ENCODE data around the gene PLCB4. TPM values are rescaled to one million over a fixed set of nuclear protein-coding genes. Genes with fewer than 3 reads are reported as not detected.

PLCB4 gene
- total RNA-seq, 2 experiments from 2014 or later = 0.06 TPM; not detected in 1

- POLR2A ChIA-PET = no interaction called here
- H3K4me1 ChIP-seq (ENCODE audit: insufficient read depth, low read length) = no peaks in the 10 kb centered on the region
- H3K27ac Mint-ChIP-seq = no peak overlapping the region
These were observed 193.8 kb downstream of the PLCB4 start for GRCh38 chr20:9262653-9263194.

DNA sequence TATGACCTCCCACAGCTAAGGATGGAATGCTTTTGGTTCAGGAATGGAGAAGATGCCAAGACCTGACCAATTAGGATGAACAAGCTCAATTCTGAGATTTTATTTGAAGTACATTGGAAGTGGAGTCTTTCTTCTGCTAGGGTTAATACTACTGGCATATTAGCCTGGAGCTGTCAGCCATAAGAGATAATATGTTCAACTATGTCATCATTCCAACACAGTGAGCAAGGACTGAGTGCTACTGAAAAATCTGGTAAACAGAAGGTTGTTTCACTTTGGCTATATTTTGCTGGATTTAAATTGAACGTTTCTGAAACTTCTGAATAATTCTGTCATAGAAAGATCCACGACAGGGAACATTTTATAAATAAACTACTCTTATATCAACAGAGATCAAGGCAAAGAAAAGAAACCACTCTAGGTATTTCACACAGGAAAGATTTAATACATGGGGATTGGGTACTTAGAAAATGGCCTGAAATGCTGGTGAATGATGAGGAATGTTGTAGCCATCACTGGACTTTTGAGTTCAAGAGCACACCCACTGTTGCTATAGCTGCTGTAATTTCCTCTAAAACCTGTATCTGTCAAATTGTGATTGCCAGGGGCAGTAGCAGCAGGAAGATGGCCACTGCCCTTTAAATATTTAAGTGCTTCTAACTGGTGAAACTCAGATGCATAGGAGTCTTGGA lies 200.5 kb downstream of the PLCB4 start:
- Histone ChIP-seq H3K36me3 (ENCODE audit: insufficient read depth, low read length) (no peaks in the 10 kb centered on the region), H3K9me3 (ENCODE audit: control insufficient read depth in 1 of 2, insufficient read depth in 1 of 2, low read length in 2 of 2) (no peaks in the 10 kb centered on the region), H3K4me3 (ENCODE audit: low read length) (no peak overlapping the region), H3K27me3 (ENCODE audit: control insufficient read depth in 1 of 2, insufficient read depth in 2 of 2, low read length in 2 of 2) (no peaks in the 10 kb centered on the region), H3K4me1 (ENCODE audit: insufficient read depth, low read length) (no peaks in the 10 kb centered on the region), H3K27ac (ENCODE audit: low read depth in 1 of 2, low read length in 2 of 2) (no peak overlapping the region)
- CTCF ChIA-PET = no interaction called here
- Mint-ChIP-seq H3K4me1 (ENCODE audit: low read depth) (no peaks in the 10 kb centered on the region), H3K4me3 (no peak overlapping the region), H3K36me3 (ENCODE audit: low read depth) (no peaks in the 10 kb centered on the region), H3K9me3 (peaks cover 3% of the 10 kb centered on the region), H3K27ac (no peak overlapping the region), H3K27me3 (no peaks in the 10 kb centered on the region)
- no peak for ATAC-seq (ENCODE audit: poor library complexity)
- no peak for DNase-seq
- intact Hi-C loops (cut with DNase I, micrococcal nuclease) = no loop called here
- POLR2A ChIA-PET = no interaction called here
- TF ChIP-seq CTCF (IDR thresholded peaks at IDR 0.05) = no peak

More at GRCh38 chr20:9262653-9263194, 193.8 kb downstream of the PLCB4 start:
- H3K9me3 Mint-ChIP-seq = no peaks in the 10 kb centered on the region
- no peaks in the 10 kb centered on the region for H3K4me1 Mint-ChIP-seq (ENCODE audit: low read depth)
- no peak for TF ChIP-seq CTCF (IDR thresholded peaks at IDR 0.05)
- no peaks in the 10 kb centered on the region for H3K36me3 Mint-ChIP-seq (ENCODE audit: low read depth)
- ATAC-seq (ENCODE audit: poor library complexity) (no peak), DNase-seq (no peak)
- CTCF ChIA-PET = no interaction called here
- intact Hi-C loops (cut with DNase I, micrococcal nuclease) = no loop called here
- Histone ChIP-seq H3K36me3 (ENCODE audit: insufficient read depth, low read length) (no peaks in the 10 kb centered on the region), H3K9me3 (ENCODE audit: control insufficient read depth in 1 of 2, insufficient read depth in 1 of 2, low read length in 2 of 2) (no peaks in the 10 kb centered on the region), H3K27ac (ENCODE audit: low read depth in 1 of 2, low read length in 2 of 2) (no peak overlapping the region), H3K4me3 (ENCODE audit: low read length) (no peak overlapping the region), H3K27me3 (ENCODE audit: control insufficient read depth in 1 of 2, insufficient read depth in 2 of 2, low read length in 2 of 2) (no peaks in the 10 kb centered on the region)
- H3K27me3 Mint-ChIP-seq = no peaks in the 10 kb centered on the region
- H3K4me3 Mint-ChIP-seq = no peak overlapping the region

DNA sequence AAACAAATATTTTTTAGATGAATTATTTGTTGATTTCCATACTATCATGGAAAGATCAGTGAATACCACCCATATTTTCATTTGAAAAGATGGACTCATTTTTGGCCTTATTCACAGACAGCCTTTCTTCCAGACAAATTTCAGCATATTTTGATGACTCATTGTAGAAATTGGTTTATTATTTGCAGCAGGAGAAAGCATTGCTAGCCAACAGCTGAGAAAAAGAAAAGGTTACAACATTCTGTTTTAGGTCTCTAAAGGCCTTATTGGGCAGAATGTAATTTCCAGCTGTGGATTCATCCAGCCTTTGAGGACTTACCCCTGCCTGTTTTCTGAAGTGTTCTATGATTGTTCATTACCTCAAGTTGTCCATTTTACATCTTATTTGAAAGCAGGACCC lies 201.9 kb downstream of the PLCB4 start:
- H3K4me1 Mint-ChIP-seq (ENCODE audit: low read depth) = no peaks in the 10 kb centered on the region
- no peaks in the 10 kb centered on the region for H3K27me3 ChIP-seq (ENCODE audit: control insufficient read depth in 1 of 2, insufficient read depth in 2 of 2, low read length in 2 of 2)
- CTCF ChIA-PET = interaction anchor here (0.5 kb wide), 1 partner anchor 1070 kb away, joined by 3 read pairs; no protein-coding TSS in a partner anchor

More for the DNA sequence above, 201.9 kb downstream of the PLCB4 start:
- TF ChIP-seq CTCF (IDR thresholded peaks at IDR 0.05) = no peak
- Mint-ChIP-seq H3K9me3 (peaks cover 5% of the 10 kb centered on the region), H3K36me3 (ENCODE audit: low read depth) (no peaks in the 10 kb centered on the region), H3K27ac (no peak overlapping the region), H3K27me3 (no peaks in the 10 kb centered on the region), H3K4me3 (no peak overlapping the region)
- H3K36me3 ChIP-seq (ENCODE audit: insufficient read depth, low read length) = no peaks in the 10 kb centered on the region
- DNase-seq = no peak
- H3K27ac ChIP-seq (ENCODE audit: low read depth in 1 of 2, low read length in 2 of 2) = no peak overlapping the region
- intact Hi-C loops (cut with DNase I, micrococcal nuclease) = no loop called here
- no peaks in the 10 kb centered on the region for H3K4me1 ChIP-seq (ENCODE audit: insufficient read depth, low read length)
- no peak for ATAC-seq (ENCODE audit: poor library complexity)
- H3K4me3 ChIP-seq (ENCODE audit: low read length) = no peak overlapping the region
- no peaks in the 10 kb centered on the region for H3K9me3 ChIP-seq (ENCODE audit: control insufficient read depth in 1 of 2, insufficient read depth in 1 of 2, low read length in 2 of 2)
- POLR2A ChIA-PET = no interaction called here

All from CD4-positive, alpha-beta T cell (primary cell).